OCI-LY1 (cell line): ENCODE results near the gene ZNF579.

Experiments
- H2AFZ ChIP-seq: fragments of 200-600 bp; sonication (generic), shearing (Covaris generic); 2 replicates; pipeline ENCODE4 v1.6.0; 2014; ENCODE audit warnings: antibody characterized with exemption, mild to moderate bottlenecking, low read length
- H3F3A ChIP-seq: fragments of 200-600 bp; sonication (generic), shearing (Covaris generic); 2 replicates; pipeline ENCODE4 v1.6.0; 2014; ENCODE audit warnings: mild to moderate bottlenecking, antibody characterized with exemption, low read length, moderate library complexity; ENCODE audit not compliant: insufficient read depth
- H3K27ac ChIP-seq: fragments of 200-600 bp; sonication (generic); 2 replicates; pipeline ENCODE4 v1.5.1; 2014; ENCODE audit warnings: low read length, mixed run types, mild to moderate bottlenecking, low read depth; ENCODE audit not compliant: poor library complexity, severe bottlenecking
- H3K27me3 ChIP-seq: fragments of 200-600 bp; sonication (generic); 2 replicates; pipeline ENCODE4 v1.6.0; 2014; ENCODE audit warnings: antibody characterized with exemption, mild to moderate bottlenecking, low read length, moderate library complexity; ENCODE audit not compliant: insufficient read depth
- H3K36me3 ChIP-seq: fragments of 200-600 bp; sonication (generic); 2 replicates; pipeline ENCODE4 v1.6.1; 2014; ENCODE audit warnings: mild to moderate bottlenecking, antibody characterized with exemption, low read length, moderate library complexity, mixed read lengths; ENCODE audit not compliant: insufficient read depth
- H3K4me1 ChIP-seq: fragments of 200-600 bp; sonication (generic); 2 replicates; pipeline ENCODE4 v1.5.1; 2014; ENCODE audit warnings: mild to moderate bottlenecking, low read length, moderate library complexity; ENCODE audit not compliant: insufficient read depth, severe bottlenecking
- H3K4me2 ChIP-seq: fragments of 200-600 bp; sonication (generic), shearing (Covaris generic); 2 replicates; pipeline ENCODE4 v1.6.1; 2014; ENCODE audit warnings: low read length
- H3K4me3 ChIP-seq: fragments of 200-600 bp; sonication (generic); 2 replicates; pipeline ENCODE4 v1.5.1; 2014; ENCODE audit warnings: low read length, low read depth, mild to moderate bottlenecking, mixed read lengths; ENCODE audit not compliant: poor library complexity, severe bottlenecking
- H3K79me2 ChIP-seq: fragments of 200-600 bp; shearing (Covaris generic); 2 replicates; pipeline ENCODE4 v1.6.1; 2016; ENCODE audit warnings: mixed run types, low read length, mixed read lengths; ENCODE audit not compliant: insufficient read depth
- H3K9ac ChIP-seq: fragments of 200-600 bp; sonication (generic), shearing (Covaris generic); 2 replicates; pipeline ENCODE4 v1.6.1; 2014; ENCODE audit warnings: mild to moderate bottlenecking, low read length, mixed read lengths
- H3K9me2 ChIP-seq: fragments of 200-600 bp; sonication (generic), shearing (Covaris generic); 2 replicates; pipeline ENCODE4 v1.6.1; 2014; ENCODE audit warnings: low read depth, mild to moderate bottlenecking, low read length, mixed read lengths
- H3K9me3 ChIP-seq: fragments of 200-600 bp; shearing (Covaris generic); 2 replicates; pipeline ENCODE4 v1.6.1; 2014; ENCODE audit warnings: low read length, mixed read lengths
- H4K20me1 ChIP-seq: fragments of 200-600 bp; sonication (generic), shearing (Covaris generic); 2 replicates; pipeline ENCODE4 v1.6.0; 2016; ENCODE audit warnings: mild to moderate bottlenecking, low read length; ENCODE audit not compliant: insufficient read depth
- CTCF ChIP-seq: fragments of 200-600 bp; sonication (generic), shearing (Covaris generic); IDR thresholded peaks from 2 replicates; pipeline ENCODE4 v1.5.1; 2017; ENCODE audit warnings: mild to moderate bottlenecking, antibody characterized with exemption, low read length, moderate library complexity, mixed read lengths
- EZH2 ChIP-seq: fragments of 200-600 bp; sonication (generic), shearing (Covaris generic); IDR thresholded peaks from 2 replicates; pipeline ENCODE4 v1.8.0; 2017; ENCODE audit warnings: borderline replicate concordance, mixed run types, mild to moderate bottlenecking, antibody characterized with exemption, low read length, moderate library complexity, mixed read lengths

The ZNF579 gene

GRCh38 chr19:55527197-55528029 is 53.2 kb downstream of the ZNF579 start:
- no peak overlapping the region for H3K4me2 ChIP-seq

More at GRCh38 chr19:55527197-55528029, 53.2 kb downstream of the ZNF579 start:
- no peaks in the 10 kb centered on the region for H3K9me3 ChIP-seq
- H3K4me1 ChIP-seq = no peaks in the 10 kb centered on the region
- H4K20me1 ChIP-seq = no peaks in the 10 kb centered on the region
- H3K27ac ChIP-seq = no peak overlapping the region
- no peaks in the 10 kb centered on the region; the same call in 1 of the 2 replicates for H3K27me3 ChIP-seq
- no peak overlapping the region for H3K9ac ChIP-seq
- no peak overlapping the region for H3K4me3 ChIP-seq
- no peaks in the 10 kb centered on the region for H3K79me2 ChIP-seq
- no peaks in the 10 kb centered on the region for H3K36me3 ChIP-seq
- H3F3A ChIP-seq = no peaks in the 10 kb centered on the region
- no peak overlapping the region for H2AFZ ChIP-seq
- no peaks in the 10 kb centered on the region for H3K9me2 ChIP-seq
- no peak for TF ChIP-seq CTCF
- TF ChIP-seq EZH2 = no peak
